DMS153 (cell line): ENCODE data around the gene FAM83B.
"Not testable (repeated sequence)": the region's sequence is repeated elsewhere in the genome, so short reads cannot be mapped to it uniquely, and the experiment has no call there.

Experiments
- DNase-seq: peaks from one replicate; lab custom pipeline; 2025; lab: John Stamatoyannopoulos, UW

Gene FAM83B, protein sequence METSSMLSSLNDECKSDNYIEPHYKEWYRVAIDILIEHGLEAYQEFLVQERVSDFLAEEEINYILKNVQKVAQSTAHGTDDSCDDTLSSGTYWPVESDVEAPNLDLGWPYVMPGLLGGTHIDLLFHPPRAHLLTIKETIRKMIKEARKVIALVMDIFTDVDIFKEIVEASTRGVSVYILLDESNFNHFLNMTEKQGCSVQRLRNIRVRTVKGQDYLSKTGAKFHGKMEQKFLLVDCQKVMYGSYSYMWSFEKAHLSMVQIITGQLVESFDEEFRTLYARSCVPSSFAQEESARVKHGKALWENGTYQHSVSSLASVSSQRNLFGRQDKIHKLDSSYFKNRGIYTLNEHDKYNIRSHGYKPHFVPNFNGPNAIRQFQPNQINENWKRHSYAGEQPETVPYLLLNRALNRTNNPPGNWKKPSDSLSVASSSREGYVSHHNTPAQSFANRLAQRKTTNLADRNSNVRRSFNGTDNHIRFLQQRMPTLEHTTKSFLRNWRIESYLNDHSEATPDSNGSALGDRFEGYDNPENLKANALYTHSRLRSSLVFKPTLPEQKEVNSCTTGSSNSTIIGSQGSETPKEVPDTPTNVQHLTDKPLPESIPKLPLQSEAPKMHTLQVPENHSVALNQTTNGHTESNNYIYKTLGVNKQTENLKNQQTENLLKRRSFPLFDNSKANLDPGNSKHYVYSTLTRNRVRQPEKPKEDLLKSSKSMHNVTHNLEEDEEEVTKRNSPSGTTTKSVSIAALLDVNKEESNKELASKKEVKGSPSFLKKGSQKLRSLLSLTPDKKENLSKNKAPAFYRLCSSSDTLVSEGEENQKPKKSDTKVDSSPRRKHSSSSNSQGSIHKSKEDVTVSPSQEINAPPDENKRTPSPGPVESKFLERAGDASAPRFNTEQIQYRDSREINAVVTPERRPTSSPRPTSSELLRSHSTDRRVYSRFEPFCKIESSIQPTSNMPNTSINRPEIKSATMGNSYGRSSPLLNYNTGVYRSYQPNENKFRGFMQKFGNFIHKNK

DNA sequence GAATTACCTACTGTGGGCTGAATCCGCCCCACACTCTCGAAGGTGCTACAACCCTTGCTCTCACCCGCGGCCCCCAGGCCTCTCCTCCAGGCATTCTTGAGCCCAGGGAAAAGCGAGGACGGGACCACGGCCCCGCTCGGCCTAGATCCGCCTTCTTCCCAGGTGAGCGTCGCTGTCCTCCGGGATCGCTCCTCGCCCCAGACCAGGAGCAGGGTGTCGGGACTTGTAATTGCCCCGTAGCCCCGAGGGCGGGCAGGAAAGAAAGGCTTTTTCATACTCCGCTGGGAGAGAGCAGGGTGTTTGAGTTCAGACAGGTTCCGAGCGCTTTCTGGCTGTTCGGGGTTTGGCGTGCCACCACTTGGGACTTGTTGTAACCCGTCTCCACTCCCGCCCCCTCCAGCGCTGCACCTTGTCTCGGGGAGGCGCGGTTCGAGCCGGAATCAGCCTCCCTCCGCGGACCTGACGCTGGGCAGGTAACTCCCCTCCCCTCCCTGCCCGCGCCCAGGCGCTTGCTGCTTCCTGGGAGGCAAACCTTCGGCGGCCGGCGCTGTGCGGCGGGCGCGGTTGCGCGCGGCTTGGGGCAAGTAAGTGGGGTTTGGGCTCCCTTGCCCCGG lies at the start of gene FAM83B:
TSS of gene FAM83B (plus strand) at position 529 of the 614 bp plus-strand sequence. CDS start 23,476 bp downstream, outside the sequence.
- DNase-seq, result no peak

DNA sequence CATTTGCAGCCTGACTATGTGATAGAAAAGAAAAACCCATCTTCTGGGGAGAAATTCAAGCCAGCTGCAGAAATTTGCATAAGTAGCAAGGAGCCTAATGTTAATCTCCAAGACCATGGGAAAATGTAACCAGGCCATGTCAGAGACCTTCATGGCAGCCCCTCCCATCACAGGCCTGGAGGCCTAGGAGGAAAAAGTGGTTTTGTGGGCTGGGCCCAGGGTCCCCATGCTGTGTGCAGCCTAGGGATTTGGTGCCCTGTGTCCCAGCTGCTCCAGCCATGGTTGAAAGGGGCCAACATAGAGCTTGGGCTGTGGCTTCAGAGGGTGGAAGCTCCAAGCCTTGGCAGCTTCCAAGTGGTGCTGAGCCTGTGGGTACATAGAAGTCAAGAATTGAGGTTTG lies 49.7 kb upstream of the FAM83B start:
- not testable (repeated sequence) for DNase-seq

- no peak for DNase-seq
These were observed 46.4 kb upstream of the FAM83B start for GRCh38 chr6:54800050-54800600.

GRCh38 chr6:54801244-54801643 lies 45.3 kb upstream of the FAM83B start:
- no peak for DNase-seq

GRCh38 chr6:54801669-54802068 lies 44.9 kb upstream of the FAM83B start:
- DNase-seq, result no peak

GRCh38 chr6:54802775-54803634 lies 43.6 kb upstream of the FAM83B start:
- DNase-seq, result no peak

DNA sequence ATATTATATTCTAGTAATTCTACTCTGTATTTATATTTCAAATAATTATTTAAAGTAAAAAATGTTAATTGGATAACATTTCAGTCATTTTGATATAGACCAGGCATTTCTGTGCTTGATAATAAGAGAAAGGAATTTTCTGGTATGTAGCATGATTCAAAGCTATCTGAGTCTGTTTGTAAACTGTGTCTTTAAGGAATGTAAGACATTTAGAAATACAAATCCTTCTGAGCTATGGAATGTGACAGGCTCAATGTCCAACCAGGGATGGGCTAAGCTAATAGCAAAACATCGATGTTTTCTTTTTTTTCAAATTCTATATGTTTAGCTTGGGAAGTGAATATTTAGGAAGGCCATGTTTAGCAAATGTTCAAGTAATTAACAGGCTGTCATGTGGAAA lies 41.5 kb upstream of the FAM83B start:
- no peak for DNase-seq

- no peak for DNase-seq
These were observed 36.4 kb upstream of the FAM83B start for GRCh38 chr6:54810147-54810546.

DNA sequence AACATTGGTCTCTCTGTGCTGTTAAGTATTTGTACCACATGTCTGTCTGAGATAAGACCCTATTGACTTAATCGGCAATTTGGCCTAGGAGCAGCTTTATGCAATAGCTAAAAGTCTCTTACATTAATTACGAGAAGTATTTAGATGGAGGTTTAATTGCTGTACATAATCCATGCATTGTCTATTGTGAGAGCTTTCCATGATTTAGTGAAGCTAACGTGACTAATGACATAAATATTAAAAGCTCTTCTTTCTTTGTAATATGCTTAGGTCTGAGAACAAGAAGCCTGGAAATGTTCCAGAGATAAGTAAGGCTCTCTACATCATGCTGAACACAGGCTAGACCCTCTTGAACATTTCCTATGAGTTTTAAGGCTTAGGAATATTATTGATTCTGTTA lies 32.7 kb upstream of the FAM83B start:
- DNase-seq, result no peak

DNA sequence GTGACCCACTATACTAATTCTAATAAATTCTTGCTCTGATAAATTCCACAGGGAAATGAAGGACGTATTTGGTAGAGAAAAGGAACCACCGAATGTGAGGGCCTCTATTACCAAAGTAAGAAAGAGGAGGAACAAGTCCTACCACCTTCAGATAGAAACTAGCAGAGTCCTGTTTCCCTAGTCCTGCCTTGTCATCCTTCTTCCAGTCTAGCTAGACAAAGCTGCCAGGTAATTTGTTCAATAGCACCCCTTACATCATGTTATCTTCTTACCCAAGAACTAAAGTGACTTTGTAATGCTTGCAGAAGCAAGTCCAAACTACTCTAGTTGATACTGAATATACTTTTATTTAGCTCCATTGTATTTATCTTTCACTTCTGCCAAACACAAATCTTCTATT lies 29.3 kb upstream of the FAM83B start:
- no peak for DNase-seq

DNA sequence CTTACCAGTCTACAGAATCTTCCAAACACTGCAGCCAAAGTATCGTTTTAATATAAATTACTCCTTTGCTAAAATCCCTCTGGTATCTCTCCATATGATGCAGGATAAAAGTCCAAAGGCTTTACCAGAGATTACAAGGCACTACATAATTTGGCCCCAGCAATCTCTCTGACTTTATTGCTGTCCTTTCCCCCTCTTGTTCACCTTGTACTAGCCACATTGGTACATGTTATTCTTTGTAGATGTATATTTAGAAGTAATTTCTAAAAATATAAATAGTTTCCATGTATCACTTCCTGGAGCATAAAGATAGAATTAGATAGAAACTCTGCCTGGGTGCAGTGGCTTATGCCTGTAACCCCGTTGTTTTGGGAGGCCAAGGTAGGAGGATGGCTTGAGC lies 28.7 kb upstream of the FAM83B start:
- no peak for DNase-seq

- not testable (repeated sequence) for DNase-seq
These were observed 22.3 kb upstream of the FAM83B start for GRCh38 chr6:54824225-54824624.

- no peak for DNase-seq
These were observed 19.6 kb upstream of the FAM83B start for GRCh38 chr6:54827010-54827409.

GRCh38 chr6:54830216-54830615 lies 16.4 kb upstream of the FAM83B start:
- DNase-seq, result no peak

GRCh38 chr6:54835176-54835575 lies 11.4 kb upstream of the FAM83B start:
- no peak for DNase-seq

GRCh38 chr6:54846857-54847674 lies 495 bp downstream of the FAM83B start:
- no peak for DNase-seq

DNA sequence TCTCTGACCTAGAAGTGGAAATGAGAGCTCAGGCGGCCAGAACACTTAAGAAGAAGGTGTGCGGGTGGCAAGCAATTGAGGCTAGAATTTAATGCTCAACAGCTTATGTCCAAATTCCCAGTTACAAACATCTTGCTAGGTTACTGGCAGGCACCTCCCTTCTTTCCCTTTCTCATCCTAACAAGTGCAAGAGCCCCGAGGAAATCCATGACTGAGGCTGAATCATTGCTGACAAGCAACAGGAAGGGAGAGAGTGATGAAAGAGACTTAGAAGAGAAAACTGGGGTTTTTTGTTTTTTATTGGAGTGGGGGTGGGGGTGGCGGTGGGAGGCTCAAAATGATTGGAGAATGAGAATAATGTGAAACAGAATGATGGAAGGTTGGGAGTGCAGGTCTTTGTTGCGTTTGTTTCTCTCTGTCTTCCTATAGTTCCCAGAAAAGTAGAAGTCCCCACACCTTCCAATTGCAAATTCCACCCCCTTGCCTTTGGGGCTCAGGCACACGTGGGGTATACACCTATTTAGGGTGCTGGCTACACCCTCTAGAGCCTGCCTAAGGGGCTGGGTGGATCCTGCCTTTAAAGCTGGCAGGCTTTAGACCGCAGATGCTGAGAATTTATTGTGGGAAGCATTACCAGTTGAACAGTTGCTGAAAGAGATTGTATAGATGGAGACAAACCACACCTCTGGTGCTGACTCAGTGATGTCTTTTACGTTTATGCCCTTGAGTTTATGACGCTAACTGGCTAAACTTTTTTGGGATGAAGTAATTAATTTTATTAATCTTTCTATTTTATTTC lies 1.4 kb downstream of the FAM83B start:
- DNase-seq, result no peak

- DNase-seq, result no peak
These were observed 3.5 kb downstream of the FAM83B start for GRCh38 chr6:54850114-54850513.

GRCh38 chr6:54856129-54856528 lies 9.6 kb downstream of the FAM83B start:
- no peak for DNase-seq
